ENCODE results near the gene HOTAIR. TPM values are rescaled to one million over a fixed set of nuclear protein-coding genes. Genes with fewer than 3 reads are reported as not detected.

Gene HOTAIR
- total RNA-seq, 1 experiment from 2014 or later: not detected

DNA sequence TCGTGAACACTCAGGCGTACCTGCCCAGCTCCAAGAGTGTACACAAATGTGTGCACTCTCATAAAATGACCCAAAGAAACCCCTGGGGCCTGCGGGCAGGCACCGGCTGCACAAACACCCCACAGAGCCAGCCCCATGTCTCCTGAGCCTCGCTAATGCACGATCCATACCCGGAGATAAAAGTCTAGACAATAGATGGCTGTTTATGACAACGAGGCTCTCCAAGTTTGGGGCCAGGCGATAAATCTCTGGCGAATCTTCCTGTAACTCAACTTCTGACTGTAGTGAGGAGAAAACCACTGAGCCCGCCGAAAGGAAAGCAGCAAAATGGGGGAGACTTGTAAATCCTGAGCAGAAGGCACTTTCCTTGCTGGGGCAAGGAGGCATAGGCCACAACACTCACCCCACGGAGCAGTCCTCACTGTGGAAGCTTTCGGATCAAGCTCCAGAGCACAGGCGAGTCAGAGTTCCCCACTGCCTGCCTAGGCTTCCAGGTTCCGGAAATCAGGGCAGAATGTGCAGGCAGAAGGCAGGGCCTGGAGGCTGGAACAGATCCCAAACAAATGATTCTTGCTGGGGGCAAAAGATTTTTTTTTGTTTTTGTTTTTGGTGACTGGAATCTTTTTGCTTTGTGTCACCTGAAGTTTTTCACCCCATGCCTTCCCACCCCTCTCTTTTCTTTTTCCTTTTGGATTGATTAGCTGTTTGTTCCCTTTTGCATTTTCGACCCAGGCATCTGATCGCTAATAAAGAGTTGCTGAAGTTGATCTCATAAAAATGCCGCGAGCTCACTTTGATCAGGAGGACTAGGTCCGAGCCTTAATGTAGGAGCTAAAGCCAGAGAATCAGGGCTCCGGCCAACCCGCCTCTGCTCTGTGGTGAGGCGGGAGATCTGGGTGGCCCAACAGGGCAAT, 6.3 kb downstream of the HOTAIR start:
- Mint-ChIP-seq H3K27ac (ENCODE audit: unreplicated experiment) (no peak overlapping the region), H3K9me3 (ENCODE audit: low read depth, unreplicated experiment) (no peaks in the 10 kb centered on the region), H3K4me1 (ENCODE audit: low read depth, unreplicated experiment) (peaks cover 8% of the 10 kb centered on the region), H3K4me3 (ENCODE audit: low read depth, unreplicated experiment) (no peak overlapping the region), H3K27me3 (ENCODE audit: unreplicated experiment) (peaks cover 100% of the 10 kb centered on the region), H3K36me3 (ENCODE audit: insufficient read depth, unreplicated experiment) (no peaks in the 10 kb centered on the region)
- DNase-seq: no peak
- TF ChIP-seq, protein P1, sequence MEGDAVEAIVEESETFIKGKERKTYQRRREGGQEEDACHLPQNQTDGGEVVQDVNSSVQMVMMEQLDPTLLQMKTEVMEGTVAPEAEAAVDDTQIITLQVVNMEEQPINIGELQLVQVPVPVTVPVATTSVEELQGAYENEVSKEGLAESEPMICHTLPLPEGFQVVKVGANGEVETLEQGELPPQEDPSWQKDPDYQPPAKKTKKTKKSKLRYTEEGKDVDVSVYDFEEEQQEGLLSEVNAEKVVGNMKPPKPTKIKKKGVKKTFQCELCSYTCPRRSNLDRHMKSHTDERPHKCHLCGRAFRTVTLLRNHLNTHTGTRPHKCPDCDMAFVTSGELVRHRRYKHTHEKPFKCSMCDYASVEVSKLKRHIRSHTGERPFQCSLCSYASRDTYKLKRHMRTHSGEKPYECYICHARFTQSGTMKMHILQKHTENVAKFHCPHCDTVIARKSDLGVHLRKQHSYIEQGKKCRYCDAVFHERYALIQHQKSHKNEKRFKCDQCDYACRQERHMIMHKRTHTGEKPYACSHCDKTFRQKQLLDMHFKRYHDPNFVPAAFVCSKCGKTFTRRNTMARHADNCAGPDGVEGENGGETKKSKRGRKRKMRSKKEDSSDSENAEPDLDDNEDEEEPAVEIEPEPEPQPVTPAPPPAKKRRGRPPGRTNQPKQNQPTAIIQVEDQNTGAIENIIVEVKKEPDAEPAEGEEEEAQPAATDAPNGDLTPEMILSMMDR (IDR thresholded peaks at IDR 0.05; ENCODE audit: unreplicated experiment): no peak
- intact Hi-C loops (cut with micrococcal nuclease; ENCODE audit: unreplicated experiment): no loop called here
- CTCF ChIA-PET: no interaction called here
- no TSS peak for BruUV-seq (replicated peaks)

DNA sequence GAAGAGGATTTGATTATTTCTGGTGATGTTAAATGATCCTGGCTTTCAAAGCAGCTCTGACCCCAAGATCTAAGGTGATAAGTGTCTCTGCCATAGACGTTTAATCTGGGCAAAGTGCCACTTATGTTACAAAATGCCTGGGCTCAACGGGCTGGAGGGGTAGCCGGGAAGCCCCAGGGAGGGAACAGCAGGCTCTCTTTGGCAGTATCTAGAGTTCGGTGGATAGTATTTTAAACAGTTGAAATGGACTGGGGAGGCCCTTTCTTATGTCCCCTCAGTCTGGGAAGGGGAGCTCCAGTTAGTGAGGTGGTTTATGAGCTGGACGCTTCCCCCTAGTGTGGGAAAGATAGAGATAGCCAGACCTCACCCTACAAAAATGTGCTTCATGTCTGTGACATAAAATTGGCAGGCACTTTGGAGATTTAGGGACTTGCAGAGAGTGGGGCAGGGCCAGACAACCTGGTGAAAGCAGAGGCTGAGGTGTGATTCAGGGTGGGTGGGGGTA, 7.3 kb downstream of the HOTAIR start:
- Mint-ChIP-seq H3K27me3 (ENCODE audit: unreplicated experiment) (peaks cover 100% of the 10 kb centered on the region), H3K4me3 (ENCODE audit: low read depth, unreplicated experiment) (no peak overlapping the region), H3K36me3 (ENCODE audit: insufficient read depth, unreplicated experiment) (no peaks in the 10 kb centered on the region), H3K27ac (ENCODE audit: unreplicated experiment) (no peak overlapping the region), H3K9me3 (ENCODE audit: low read depth, unreplicated experiment) (no peaks in the 10 kb centered on the region), H3K4me1 (ENCODE audit: low read depth, unreplicated experiment) (peaks cover 8% of the 10 kb centered on the region)
- DNase-seq: no peak
- TF ChIP-seq, protein P1 (IDR thresholded peaks at IDR 0.05; ENCODE audit: unreplicated experiment): no peak
- no TSS peak for BruUV-seq (replicated peaks)
- intact Hi-C loops (cut with micrococcal nuclease; ENCODE audit: unreplicated experiment): no loop called here
- CTCF ChIA-PET: no interaction called here

DNA sequence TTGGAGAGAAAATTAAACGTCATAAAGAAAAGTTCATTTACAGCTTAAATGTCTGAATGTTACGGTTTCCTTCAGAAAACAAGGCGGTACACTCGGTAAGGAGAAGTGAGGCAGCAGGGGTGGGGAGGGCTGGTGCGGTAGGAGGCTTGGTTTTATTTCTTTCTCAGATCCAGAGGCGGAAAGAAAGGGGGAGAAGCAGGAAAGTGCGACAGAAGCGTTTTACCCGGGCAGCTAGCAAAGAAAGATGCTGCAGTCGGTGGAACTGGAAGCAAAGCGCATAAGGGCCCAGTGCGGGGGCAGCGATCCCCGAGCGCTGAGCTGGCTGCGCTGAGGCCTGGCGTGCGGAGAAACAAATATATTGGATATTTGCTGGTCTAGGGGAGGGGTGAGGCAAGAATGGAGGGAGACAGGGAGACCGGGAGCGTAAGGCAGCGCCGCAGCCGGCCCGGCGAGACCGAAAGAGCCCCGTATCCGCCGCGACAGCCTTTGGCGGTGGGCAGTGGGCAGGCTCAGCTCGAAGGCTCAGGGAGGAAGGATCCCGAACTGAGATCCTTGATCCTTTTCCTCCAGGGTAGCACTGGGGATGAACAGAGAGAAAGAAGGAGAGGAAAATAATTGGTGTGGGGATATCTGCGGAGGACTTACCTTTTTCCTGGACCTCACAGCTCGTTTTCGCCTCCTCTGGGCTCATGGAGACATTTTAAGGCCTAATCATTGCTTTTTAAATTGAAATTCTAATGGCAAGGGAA, 8.2 kb downstream of the HOTAIR start:
- TF ChIP-seq, protein P1 (IDR thresholded peaks at IDR 0.05; ENCODE audit: unreplicated experiment): no peak
- DNase-seq: no peak
- H3K36me3 Mint-ChIP-seq (ENCODE audit: insufficient read depth, unreplicated experiment): no peaks in the 10 kb centered on the region
- CTCF ChIA-PET: no interaction called here
- no peak overlapping the region for H3K27ac Mint-ChIP-seq (ENCODE audit: unreplicated experiment)
- H3K9me3 Mint-ChIP-seq (ENCODE audit: low read depth, unreplicated experiment): no peaks in the 10 kb centered on the region
- peaks cover 96% of the 10 kb centered on the region for H3K27me3 Mint-ChIP-seq (ENCODE audit: unreplicated experiment)
- no peak overlapping the region for H3K4me3 Mint-ChIP-seq (ENCODE audit: low read depth, unreplicated experiment)
- no TSS peak for BruUV-seq (replicated peaks)
- peaks cover 8% of the 10 kb centered on the region for H3K4me1 Mint-ChIP-seq (ENCODE audit: low read depth, unreplicated experiment)
- intact Hi-C loops (cut with micrococcal nuclease; ENCODE audit: unreplicated experiment): no loop called here

DNA sequence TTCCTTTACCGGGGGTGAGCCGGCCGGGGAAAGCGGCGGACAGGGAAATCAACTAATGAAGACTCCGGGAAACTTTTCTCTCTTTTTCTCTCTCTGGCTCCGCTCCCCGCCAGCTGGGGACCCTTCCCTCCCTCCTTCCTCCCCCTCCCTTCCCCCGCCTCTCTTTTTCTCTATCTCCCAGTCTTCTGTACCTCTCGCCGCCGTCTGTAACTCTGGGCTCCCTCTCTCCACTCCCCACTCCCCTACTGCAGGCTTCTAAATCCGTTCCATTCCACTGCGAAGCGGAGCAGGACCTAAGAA, 8.7 kb downstream of the HOTAIR start:
- H3K4me3 Mint-ChIP-seq (ENCODE audit: low read depth, unreplicated experiment): no peak overlapping the region
- DNase-seq: no peak
- H3K27me3 Mint-ChIP-seq (ENCODE audit: unreplicated experiment): peaks cover 90% of the 10 kb centered on the region

More for the DNA sequence above, 8.7 kb downstream of the HOTAIR start:
- CTCF ChIA-PET: no interaction called here
- intact Hi-C loops (cut with micrococcal nuclease; ENCODE audit: unreplicated experiment): no loop called here
- TF ChIP-seq, protein P1 (IDR thresholded peaks at IDR 0.05; ENCODE audit: unreplicated experiment): no peak
- Mint-ChIP-seq H3K27ac (ENCODE audit: unreplicated experiment) (no peak overlapping the region), H3K9me3 (ENCODE audit: low read depth, unreplicated experiment) (no peaks in the 10 kb centered on the region), H3K4me1 (ENCODE audit: low read depth, unreplicated experiment) (peaks cover 8% of the 10 kb centered on the region), H3K36me3 (ENCODE audit: insufficient read depth, unreplicated experiment) (no peaks in the 10 kb centered on the region)
- BruUV-seq (replicated peaks): no TSS peak

All from Calu3 (cell line).